Mucosa of gallbladder (tissue), 1 donor: ENCODE data around the gene GABBR2. TPM values are rescaled to one million over a fixed set of nuclear protein-coding genes. Genes with fewer than 3 reads are reported as not detected.
"Not testable (repeated sequence)": the region's sequence is repeated elsewhere in the genome, so short reads cannot be mapped to it uniquely, and the experiment has no call there.

Experiments
- DNase-seq: peaks from one replicate; pipeline ENCODE4 v3.0.0-alpha.2; 2020; ENCODE audit warnings: low spot score
- total RNA-seq: library from RNA; stranded (reverse); gene quantifications from one replicate; pipeline ENCODE4 v1.2.1, GENCODE V29; 2021
- donor health status: DM: no; HTN: no; CAD: no.

Gene GABBR2
- total RNA-seq, 1 donor from 2014 or later: 0.29 TPM

- no peak for DNase-seq
Observed at GRCh38 chr9:98482226-98482625, 226.5 kb downstream of the GABBR2 start.

GRCh38 chr9:98481676-98482075 lies 227.1 kb downstream of the GABBR2 start:
- no peak for DNase-seq

DNA sequence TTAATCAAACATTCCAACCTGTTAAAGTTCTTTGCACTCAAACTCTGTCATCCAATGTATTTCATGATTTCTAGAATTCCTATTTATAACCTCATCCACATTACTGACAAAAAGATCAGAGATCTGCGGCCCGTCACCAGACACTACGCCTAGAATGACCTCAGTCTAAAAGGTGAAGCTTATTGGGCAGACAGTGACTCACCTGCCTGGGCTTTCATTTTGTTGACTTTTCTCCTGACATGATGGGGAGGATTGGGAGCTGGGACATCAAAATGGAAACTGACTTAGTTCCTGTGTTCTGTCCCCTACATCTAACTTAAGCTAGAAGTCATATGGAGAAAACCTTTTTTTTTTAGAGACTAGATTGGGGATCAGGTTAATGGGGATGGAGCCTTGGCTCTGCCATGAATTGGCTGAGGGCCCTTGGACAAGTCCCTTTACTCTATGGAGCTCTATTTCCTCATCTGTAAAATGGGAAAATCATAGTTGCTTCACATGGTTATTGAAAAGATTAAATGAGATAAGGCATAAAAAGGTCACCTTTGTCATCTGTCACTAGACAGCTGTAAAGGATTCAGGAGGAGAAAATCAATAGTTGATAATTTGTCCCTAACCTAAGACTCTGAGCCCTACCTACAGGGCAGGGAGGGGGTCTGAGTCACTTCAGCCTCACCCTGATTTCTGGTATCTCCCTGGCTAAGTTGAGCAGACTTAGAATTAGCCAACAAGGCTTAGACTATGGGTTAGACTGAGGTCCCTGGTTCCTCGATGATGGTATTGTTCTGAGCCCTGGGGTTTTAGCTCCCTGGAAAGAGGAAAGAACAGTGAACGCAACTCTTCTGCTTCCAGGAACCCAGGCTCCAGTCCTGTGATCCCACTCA lies 228.5 kb downstream of the GABBR2 start:
- DNase-seq: no peak

DNA sequence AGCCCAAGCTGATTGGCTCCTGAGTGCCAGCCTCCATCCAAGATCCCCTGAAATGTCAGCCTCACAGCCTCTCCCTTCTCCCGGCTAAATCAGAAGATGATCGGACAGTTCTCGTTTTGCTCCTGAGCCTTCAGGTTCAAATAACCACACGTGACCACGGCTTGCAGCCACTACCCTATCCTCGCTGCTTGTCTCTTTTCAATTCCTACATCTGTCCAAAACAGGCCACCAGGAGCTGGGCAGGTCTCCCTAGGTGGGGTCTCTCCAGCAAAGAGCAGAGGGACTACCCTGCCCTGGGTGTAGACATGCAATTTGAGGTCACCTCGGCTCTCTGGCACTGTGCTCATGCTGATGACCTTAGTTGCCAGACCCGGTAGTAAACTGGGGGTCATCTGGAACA lies 229.3 kb downstream of the GABBR2 start:
- no peak for DNase-seq

GRCh38 chr9:98477884-98478283 lies 230.9 kb downstream of the GABBR2 start:
- DNase-seq: no peak

GRCh38 chr9:98472216-98472615 lies 236.5 kb downstream of the GABBR2 start:
- DNase-seq: no peak

- no peak for DNase-seq
Observed at GRCh38 chr9:98471185-98471584, 237.6 kb downstream of the GABBR2 start.

- no peak for DNase-seq
Observed at GRCh38 chr9:98468567-98469239, 240.0 kb downstream of the GABBR2 start.

GRCh38 chr9:98465799-98466198 lies 242.9 kb downstream of the GABBR2 start:
- no peak for DNase-seq

GRCh38 chr9:98464156-98464690 lies 244.5 kb downstream of the GABBR2 start:
- not testable (repeated sequence) for DNase-seq

GRCh38 chr9:98462310-98462709 lies 246.4 kb downstream of the GABBR2 start:
- no peak for DNase-seq

- no peak for DNase-seq
Observed at GRCh38 chr9:98460704-98461103, 248.0 kb downstream of the GABBR2 start.

DNA sequence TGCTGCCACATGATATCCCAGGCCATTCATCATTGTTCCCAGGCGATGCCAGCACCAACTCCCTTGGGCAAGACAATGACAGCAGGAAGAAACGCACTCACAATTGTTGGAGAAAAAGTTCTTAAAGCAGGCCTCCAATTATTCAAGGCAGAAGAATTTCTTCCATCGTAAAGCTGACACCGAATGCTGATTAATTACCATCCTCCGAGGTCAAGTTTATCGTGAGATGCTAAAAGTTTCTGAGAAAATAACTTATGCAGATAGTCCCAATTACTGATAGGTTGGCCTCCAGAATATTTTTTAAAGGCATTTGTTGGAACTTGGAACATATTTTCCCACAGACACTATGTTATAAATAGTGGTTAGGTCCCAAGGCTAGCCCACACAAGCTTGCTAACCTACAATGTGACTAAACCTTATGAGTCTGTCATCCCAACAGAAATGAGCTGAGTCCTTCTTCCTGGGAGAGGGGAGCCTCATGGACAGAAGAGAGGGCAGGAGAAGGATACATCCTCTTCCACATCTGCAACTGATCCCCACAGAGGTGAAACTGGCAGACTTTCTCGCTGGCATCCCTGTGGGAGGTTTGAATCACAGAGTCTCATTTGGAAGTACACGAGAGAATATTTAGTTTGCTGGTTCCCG lies 250.9 kb downstream of the GABBR2 start:
- DNase-seq: no peak

DNA sequence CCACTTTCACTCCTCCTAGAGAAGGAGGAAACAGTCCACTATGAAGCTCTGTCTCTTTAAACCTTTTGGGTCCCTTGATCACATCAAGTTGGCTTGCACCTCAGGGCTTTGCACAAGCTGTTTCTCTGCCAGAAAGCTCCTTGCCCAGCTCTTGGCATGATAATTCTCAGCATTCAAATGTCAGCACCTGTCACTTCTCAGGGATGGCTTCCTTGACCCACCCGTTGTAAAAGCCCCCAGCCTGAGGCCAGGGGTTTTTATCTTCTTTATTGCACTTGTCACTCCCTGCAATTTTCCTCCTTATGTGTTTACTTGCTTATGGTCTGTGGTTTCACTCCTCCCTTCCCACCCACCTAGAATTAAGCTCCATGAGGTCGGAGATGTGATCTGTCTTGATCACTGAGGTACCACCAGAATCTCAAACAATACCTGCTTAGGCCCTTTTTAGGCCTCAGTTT lies 252.6 kb downstream of the GABBR2 start:
- DNase-seq: no peak

GRCh38 chr9:98455256-98456155 lies 253.2 kb downstream of the GABBR2 start:
- no peak for DNase-seq

DNA sequence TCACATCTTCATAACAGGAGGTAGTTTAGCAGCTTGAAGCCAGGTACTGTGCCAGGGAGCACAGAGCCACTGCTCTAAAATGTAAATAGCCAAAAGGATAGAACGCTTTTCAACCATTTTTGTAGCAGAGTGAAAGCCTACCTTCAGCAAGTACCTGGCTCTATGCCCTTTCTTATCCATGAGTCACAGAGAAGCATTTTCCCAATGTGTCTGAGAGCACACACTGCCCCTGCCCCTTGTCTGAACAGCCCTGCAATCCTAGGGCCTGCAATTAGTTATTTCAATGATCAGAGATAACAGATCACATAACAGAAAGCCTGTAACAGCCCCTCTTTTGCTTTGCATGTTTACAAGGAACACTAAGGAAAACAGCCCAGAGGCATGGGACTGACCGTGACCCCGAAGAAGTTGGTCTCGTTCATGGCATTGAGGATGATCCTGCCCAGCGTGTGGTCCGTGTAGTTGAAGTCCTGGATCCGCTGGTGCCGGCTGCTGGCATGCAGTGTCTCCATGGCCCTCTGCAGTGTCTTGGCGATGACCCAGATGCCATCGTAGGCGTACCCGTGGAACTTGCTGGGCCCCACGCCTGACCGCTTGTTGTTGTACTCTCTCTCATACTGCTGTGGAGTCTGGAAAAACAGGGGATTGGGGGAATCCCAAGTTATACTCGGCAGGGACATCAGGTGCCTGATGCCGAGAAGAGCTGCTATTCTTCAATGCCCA lies 255.0 kb downstream of the GABBR2 start:
- no peak for DNase-seq

- DNase-seq: no peak
Observed at GRCh38 chr9:98451576-98451975, 257.2 kb downstream of the GABBR2 start.

GRCh38 chr9:98450496-98450895 lies 258.2 kb downstream of the GABBR2 start:
- DNase-seq: no peak

DNA sequence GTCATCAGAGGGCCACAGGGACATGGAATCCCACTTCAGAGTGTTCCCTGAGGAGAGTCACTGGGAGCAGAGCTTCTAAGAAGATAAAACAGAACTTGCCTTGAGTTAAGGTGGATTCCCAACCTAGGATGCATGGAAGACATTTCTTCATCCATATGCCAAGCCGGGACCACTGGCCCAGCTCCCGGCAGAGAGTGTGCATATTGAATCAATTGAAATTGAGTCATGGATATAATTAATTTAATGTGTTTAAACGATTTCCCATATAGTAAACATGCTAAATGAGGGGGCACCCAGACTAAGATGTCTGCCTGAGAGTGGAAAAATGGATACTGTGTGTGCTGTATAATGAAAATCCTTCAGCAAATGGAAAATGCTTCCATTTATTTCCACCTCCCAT lies 258.9 kb downstream of the GABBR2 start:
- no peak for DNase-seq

- DNase-seq: no peak
Observed at GRCh38 chr9:98445576-98445975, 263.2 kb downstream of the GABBR2 start.

DNA sequence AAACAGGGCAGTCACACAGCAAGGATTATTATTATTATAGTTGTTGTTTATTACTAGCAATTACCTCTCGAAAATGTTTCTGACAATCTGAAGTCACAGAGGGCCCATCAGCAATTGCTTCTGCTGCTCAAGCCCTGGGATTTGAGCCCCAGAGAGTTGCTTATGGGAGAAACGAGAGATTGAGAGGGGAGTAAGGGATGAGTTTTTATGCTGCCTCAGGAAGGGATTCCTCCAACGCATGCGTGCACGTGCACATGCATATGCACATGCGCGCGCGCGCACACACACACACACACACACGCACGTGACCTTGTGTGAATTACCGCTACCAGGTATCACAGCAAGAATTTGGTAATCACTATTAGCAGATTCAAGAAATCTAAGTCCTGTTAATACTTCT lies 264.1 kb downstream of the GABBR2 start:
- no peak for DNase-seq
